Retinal pigment epithelial cell (primary cell): ENCODE data around the gene PLEKHN1.
A peak's percentile ranks its signal among the peaks of the same experiment; 100 is the strongest.
"Not testable (repeated sequence)": the region's sequence is repeated elsewhere in the genome, so short reads cannot be mapped to it uniquely, and the experiment has no call there.

Experiments
- DNase-seq: peaks from one replicate; pipeline ENCODE4 v3.0.0-alpha.2; 2010; ENCODE audit warnings: low read depth
- H3K4me3 ChIP-seq: 2 replicates; pipeline ENCODE4 v1.5.1; 2011; ENCODE audit warnings: mild to moderate bottlenecking, low read length, control low read depth, moderate library complexity
- TF ChIP-seq, protein P1 (sequence below): conservative IDR thresholded peaks from 2 replicates; pipeline ENCODE4 v1.5.1; 2011; ENCODE audit warnings: low read depth, low read length, control low read depth, inconsistent platforms

The PLEKHN1 gene

GRCh38 chr1:945688-946556 lies 20.4 kb upstream of the PLEKHN1 start:
- DNase-seq: no peak
- no peak overlapping the region for H3K4me3 ChIP-seq
- TF ChIP-seq, protein P1, sequence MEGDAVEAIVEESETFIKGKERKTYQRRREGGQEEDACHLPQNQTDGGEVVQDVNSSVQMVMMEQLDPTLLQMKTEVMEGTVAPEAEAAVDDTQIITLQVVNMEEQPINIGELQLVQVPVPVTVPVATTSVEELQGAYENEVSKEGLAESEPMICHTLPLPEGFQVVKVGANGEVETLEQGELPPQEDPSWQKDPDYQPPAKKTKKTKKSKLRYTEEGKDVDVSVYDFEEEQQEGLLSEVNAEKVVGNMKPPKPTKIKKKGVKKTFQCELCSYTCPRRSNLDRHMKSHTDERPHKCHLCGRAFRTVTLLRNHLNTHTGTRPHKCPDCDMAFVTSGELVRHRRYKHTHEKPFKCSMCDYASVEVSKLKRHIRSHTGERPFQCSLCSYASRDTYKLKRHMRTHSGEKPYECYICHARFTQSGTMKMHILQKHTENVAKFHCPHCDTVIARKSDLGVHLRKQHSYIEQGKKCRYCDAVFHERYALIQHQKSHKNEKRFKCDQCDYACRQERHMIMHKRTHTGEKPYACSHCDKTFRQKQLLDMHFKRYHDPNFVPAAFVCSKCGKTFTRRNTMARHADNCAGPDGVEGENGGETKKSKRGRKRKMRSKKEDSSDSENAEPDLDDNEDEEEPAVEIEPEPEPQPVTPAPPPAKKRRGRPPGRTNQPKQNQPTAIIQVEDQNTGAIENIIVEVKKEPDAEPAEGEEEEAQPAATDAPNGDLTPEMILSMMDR: no peak

DNA sequence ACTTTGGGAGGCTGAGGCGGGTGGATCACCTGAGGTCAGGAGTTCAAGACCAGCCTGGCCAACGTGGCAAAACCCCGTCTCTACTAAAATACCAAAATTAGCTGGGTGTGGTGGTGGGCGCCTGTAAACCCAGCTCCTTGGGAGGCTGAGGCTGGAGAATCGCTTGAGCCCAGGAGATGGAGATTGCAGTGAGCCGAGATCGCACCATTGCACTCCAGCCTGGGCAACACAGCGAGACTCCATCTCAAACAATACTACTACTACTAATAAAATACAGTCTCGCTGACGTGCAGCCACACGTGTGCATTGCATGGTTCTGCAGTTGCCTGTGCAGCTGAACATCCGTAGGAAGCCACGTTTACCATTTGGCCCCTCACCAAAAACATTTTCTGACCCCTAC lies 19.5 kb upstream of the PLEKHN1 start:
- DNase-seq, H3K4me3 ChIP-seq: not testable (repeated sequence)

GRCh38 chr1:947958-948357 lies 18.3 kb upstream of the PLEKHN1 start:
- H3K4me3 ChIP-seq: no peak overlapping the region
- DNase-seq: no peak
- TF ChIP-seq, protein P1: no peak

- DNase-seq: no peak
- H3K4me3 ChIP-seq: no peak overlapping the region
- TF ChIP-seq, protein P1: no peak
Observed at GRCh38 chr1:950268-950667, 16.0 kb upstream of the PLEKHN1 start.

DNA sequence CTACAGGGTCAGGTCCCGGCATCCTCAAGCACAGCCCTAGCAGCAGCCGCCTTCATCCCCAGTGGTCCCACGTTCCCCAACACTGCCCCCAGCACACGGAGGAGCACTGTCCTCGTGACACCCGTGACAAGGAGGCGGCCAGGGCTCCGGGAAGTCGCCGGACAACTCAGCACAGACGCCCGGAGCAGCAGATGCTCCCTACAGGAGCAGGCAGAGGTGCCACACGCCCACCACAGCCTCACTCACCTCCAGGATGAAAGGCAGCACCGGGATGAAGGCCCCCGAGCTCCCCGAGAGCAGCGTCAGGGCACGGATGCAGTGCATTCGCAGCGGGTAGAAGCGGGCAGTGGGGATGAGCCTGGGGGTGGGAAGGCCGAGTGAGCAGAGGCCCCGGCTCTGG lies 15.4 kb upstream of the PLEKHN1 start:
- H3K4me3 ChIP-seq: no peak overlapping the region
- no peak for DNase-seq
- TF ChIP-seq, protein P1: no peak

- H3K4me3 ChIP-seq: no peak overlapping the region
- no peak for DNase-seq
- TF ChIP-seq, protein P1: peak; percentile 64
Observed at GRCh38 chr1:951364-951763, 14.9 kb upstream of the PLEKHN1 start.

DNA sequence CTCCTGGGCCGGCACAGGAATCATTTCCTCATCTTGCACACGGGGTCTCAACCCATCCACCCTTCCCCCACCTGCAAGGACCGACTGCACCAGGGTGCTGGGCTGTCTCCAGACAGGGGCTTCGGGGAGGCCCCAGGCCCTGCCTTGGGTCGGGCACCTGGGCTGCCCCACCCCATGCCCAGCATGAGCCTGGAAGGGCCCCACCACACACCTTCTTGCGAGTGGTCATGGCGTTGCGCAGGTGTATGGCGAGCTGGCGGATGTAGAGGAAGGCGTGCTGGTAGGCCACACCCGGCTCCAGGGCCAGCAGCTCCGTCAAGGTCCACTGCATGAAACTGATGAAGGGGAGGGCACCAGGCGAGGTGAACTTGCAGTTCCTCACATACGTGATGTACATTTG lies 14.1 kb upstream of the PLEKHN1 start:
- TF ChIP-seq, protein P1: no peak
- no peak for DNase-seq
- no peak overlapping the region for H3K4me3 ChIP-seq
